GM12878 (cell line): Measurements from ENCODE around the gene ANO10.

Experiments used
- BHLHE40 ChIP-seq, 2 experiments: fragments of 450-650 bp in 1 of 2; IDR thresholded peaks; 2 replicates each; pipeline ENCODE4 v1.6.1; 2011 to 2017; ENCODE audit warnings: low read depth in 2 of 2, borderline replicate concordance in 1 of 2, improper control_type of control experiment in 1 of 2, low read length in 1 of 2, mild to moderate bottlenecking in 1 of 2
- CTCF ChIP-seq, 3 experiments: IDR thresholded peaks in 2 of 3; conservative IDR thresholded peaks in 1 of 3; 2 replicates each; pipeline ENCODE4 v1.5.1; 2011; ENCODE audit warnings: low read depth in 3 of 3, low read length in 3 of 3, mild to moderate bottlenecking in 3 of 3, control low read depth in 2 of 3, moderate library complexity in 2 of 3, inconsistent platforms in 1 of 3, mixed read lengths in 1 of 3; ENCODE audit not compliant: control insufficient read depth in 2 of 3, insufficient read depth in 1 of 3; ENCODE audit errors: extremely low read depth in 1 of 3
- REST ChIP-seq: IDR thresholded peaks from 2 replicates; pipeline ENCODE4 v1.6.1; 2012; ENCODE audit warnings: mild to moderate bottlenecking, low read depth, low read length
- ZBTB33 ChIP-seq: fragments of 450-650 bp; IDR thresholded peaks from 2 replicates; pipeline ENCODE4 v1.6.1; 2017; ENCODE audit warnings: mild to moderate bottlenecking

GRCh38 chr3:43405888-43406642 is 215.7 kb downstream of the ANO10 start:
- TF ChIP-seq REST = no peak
- TF ChIP-seq CTCF (IDR thresholded peaks at IDR 0.05 in 2 of 3, conservative IDR thresholded peaks at IDR 0.05 in 1 of 3; ENCODE audit: control insufficient read depth in 2 of 3, extremely low read depth in 1 of 3, insufficient read depth in 1 of 3, low read depth in 3 of 3, low read length in 3 of 3) = no peak
- TF ChIP-seq BHLHE40 (IDR thresholded peaks at IDR 0.05; ENCODE audit: borderline replicate concordance in 1 of 2, low read depth in 2 of 2, low read length in 1 of 2) = no peak
- no peak for TF ChIP-seq ZBTB33
